HuH-7 (cell line): Measurements from ENCODE around the gene LUC7L3.
"Not testable (repeated sequence)": the region's sequence is repeated elsewhere in the genome, so short reads cannot be mapped to it uniquely, and the experiment has no call there.

Experiments used
- DNase-seq: peaks from one replicate; pipeline ENCODE4 v3.0.0; 2011; ENCODE audit warnings: low spot score

LUC7L3 gene, protein sequence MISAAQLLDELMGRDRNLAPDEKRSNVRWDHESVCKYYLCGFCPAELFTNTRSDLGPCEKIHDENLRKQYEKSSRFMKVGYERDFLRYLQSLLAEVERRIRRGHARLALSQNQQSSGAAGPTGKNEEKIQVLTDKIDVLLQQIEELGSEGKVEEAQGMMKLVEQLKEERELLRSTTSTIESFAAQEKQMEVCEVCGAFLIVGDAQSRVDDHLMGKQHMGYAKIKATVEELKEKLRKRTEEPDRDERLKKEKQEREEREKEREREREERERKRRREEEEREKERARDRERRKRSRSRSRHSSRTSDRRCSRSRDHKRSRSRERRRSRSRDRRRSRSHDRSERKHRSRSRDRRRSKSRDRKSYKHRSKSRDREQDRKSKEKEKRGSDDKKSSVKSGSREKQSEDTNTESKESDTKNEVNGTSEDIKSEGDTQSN

DNA sequence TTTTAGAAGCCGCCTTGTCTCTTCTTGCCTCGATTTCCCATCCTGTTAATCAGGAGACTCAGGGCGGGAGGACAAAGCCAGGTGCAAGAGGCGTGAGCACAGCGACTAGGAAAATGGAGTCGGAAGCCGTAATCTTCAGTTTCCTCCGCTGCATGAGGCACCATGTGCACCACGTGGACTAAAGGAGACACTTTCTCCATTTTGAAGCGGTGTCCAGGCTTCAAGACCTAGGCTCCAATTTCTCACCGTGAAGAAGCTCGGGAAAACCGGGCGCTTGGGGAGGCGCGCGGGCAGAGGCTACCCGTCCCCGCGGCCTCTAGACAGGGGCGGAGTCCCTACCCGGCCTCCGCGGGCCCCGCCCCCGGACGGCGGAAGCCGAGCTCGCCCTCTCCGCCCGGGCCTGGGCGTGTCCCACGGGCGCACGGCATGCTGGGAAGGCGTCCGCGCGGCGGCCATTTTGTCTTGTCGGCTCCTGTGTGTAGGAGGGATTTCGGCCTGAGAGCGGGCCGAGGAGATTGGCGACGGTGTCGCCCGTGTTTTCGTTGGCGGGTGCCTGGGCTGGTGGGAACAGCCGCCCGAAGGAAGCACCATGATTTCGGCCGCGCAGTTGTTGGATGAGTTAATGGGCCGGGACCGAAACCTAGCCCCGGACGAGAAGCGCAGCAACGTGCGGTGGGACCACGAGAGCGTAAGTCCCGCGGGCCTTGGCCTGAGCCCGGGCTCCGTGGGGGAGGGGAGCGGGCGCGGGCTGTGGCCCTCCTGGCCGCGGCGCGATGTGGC is at the start of gene LUC7L3:
Gene LUC7L3 (plus strand): TSS at position 460 of the 780 bp plus-strand sequence. CDS start 130 bp downstream, at position 590.
- DNase-seq: peak; percentile 92

GRCh38 chr17:50672071-50672470 is 47.3 kb upstream of the LUC7L3 start:
- DNase-seq: no peak

- no peak for DNase-seq
Observed at GRCh38 chr17:50672831-50673551, 46.4 kb upstream of the LUC7L3 start.

DNA sequence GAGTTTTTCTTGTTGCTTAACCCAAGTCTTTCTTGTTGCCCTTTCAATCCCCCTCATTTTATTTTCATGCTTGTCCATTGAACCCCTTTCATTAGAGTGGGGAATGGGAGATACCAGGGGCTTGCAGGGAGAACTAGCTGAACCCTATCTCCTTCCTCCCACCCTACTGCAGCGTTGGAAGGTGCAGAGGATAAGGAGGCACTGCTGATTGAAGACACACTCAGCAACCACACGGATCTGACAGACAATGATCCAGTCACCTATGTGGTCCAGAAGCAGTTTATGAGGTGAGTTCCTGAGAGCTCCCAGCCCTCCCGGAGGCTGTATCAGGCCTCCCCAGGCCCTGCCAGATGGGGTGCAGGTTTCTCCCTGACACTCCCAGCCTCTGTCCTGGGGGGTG is 44.2 kb upstream of the LUC7L3 start:
- DNase-seq: no peak

GRCh38 chr17:50675627-50676026 is 43.8 kb upstream of the LUC7L3 start:
- no peak for DNase-seq

GRCh38 chr17:50676065-50676975 is 43.1 kb upstream of the LUC7L3 start:
- no peak for DNase-seq

- no peak for DNase-seq
Observed at GRCh38 chr17:50677851-50678375, 41.5 kb upstream of the LUC7L3 start.

DNA sequence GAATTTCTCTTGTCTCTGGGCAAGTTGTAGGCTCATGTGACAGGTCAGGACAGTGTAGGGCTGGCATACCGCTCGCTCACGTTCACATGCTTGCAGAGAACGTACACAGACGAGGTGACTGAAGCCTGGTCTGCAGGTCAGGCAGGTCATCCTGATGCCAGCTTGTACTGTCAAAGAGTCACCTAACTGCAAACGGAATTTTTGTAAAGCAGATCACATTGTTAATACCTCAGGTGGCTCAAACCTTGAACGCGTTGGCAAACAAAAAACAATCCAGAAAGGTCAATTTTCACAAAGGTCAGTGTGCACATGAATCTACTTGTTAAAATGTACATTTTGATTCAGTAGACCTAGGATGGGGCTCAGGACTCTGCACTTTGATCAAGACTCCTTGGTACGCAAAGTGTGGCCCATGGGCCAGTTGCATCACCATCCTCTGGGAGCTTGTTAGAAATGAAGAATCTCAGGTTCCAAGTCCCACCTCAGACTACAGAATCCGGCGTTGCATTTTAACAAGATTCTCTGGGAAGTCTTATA is 40.3 kb upstream of the LUC7L3 start:
- DNase-seq: no peak

GRCh38 chr17:50680126-50680525 is 39.3 kb upstream of the LUC7L3 start:
- DNase-seq: no peak

DNA sequence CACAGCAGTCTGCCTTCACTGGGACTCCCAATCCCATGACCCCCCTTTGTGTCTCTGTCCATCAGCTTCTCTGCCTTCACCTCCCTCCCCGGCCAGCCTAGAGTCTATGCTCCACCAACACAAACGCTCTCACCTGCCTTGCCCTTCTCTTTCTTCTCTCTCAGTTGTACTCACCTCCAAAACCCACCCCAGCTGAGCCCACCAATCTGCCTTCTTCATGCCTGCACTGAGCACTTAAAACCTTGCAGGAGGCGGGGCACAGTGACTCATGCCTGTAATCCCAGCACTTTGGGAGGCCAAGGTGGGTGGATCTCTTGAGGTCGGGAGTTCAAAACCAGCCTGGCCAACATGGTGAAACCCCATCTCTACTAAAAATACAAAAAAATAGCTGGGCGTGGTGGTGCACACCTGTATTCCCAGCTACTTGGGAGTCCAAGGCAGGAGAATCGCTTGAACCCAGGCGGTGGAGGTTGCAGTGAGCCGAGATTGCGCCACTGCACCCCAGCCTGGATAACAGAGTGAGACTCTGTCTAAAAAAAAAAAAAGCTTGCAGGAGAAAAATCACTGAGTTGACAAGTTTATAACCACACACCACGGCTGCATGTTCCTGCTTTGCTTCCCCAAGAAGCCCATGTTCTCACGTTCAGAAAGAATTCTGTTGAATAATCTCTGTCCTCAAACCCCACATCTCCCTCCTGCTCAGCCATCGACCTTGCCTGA is 38.7 kb upstream of the LUC7L3 start:
- not testable (repeated sequence) for DNase-seq

DNA sequence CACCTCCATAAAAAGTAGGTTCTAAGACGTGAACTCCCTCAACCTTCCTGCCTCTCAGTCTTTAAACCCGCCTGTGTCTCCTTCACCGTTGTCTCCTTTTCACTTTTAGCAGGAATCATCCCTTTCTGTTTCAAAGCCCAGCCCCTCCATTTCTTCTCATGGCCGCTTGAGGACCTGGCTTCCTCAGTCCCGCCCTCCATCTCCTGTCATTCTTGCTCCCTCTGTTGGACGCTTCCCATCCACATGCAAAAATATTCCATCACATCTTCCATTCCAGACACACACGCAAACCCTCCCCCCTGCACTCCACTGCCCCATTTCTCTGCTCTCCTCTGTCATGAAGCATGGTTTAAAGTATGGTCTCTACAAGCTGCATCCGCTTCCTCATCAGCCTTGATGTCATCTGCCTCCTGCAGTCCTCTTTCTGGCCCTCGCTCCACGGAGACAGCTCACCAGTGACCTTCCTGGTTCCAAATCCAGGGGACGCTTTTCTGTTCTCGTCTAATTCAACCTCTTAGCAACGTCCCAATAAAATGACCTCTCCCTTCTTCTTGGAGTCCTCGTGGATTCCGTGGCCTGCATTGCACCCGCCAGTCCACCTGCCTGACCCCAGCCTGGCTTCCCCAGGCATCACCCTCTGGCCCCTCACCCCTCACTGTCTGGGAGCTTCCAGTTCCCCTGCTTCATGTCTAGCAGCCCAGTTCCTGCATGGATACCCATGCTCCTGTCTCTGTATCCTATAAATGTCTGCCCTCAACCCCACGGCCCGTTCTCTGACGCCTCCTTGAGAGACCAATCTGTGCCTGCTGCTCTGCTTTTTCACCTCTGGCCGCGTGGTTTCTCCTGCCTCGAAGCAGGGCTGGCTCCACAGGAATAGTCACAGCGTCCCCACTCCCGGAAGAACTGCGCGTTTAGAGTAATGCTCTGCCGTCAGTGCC is 37.9 kb upstream of the LUC7L3 start:
- DNase-seq: peak; percentile 80

- DNase-seq: no peak
Observed at GRCh38 chr17:50682441-50682840, 37.0 kb upstream of the LUC7L3 start.

DNA sequence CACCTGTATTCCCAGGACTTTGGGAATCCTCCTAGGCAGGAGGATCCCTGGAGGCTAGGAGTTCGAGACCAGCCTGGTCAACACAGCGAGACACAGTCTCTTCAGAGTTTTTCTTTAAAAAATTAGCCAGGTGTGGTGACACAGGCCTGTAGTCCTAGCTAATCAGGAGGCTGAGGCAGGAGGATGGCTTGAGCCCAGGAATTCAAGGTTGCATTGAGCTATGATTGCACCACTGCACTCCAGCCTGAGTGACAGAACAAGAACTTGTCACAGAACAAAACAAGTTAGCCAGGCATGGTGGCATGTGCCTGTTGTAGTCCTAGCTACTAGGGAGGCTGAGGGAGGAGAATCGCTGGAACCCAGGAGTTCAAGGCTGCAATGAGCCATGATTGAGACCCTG is 36.5 kb upstream of the LUC7L3 start:
- DNase-seq: no peak

- no peak for DNase-seq
Observed at GRCh38 chr17:50683434-50684287, 35.7 kb upstream of the LUC7L3 start.

DNA sequence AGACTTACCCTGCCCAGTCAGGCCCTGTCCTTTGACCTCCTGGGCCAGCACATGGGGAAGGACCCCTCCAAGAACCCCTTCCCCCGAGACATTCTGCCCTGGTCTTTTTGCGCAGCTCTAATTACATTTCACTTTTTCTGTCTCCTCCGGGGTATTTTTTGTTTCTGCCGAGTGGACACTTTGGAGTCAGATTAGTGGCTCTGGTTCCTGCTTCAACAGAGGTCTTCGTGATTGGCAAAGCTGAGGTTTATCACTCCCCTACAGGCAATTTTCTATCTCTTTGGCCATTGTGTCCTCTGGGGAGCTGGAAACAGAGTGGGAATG is 35.2 kb upstream of the LUC7L3 start:
- DNase-seq: no peak

DNA sequence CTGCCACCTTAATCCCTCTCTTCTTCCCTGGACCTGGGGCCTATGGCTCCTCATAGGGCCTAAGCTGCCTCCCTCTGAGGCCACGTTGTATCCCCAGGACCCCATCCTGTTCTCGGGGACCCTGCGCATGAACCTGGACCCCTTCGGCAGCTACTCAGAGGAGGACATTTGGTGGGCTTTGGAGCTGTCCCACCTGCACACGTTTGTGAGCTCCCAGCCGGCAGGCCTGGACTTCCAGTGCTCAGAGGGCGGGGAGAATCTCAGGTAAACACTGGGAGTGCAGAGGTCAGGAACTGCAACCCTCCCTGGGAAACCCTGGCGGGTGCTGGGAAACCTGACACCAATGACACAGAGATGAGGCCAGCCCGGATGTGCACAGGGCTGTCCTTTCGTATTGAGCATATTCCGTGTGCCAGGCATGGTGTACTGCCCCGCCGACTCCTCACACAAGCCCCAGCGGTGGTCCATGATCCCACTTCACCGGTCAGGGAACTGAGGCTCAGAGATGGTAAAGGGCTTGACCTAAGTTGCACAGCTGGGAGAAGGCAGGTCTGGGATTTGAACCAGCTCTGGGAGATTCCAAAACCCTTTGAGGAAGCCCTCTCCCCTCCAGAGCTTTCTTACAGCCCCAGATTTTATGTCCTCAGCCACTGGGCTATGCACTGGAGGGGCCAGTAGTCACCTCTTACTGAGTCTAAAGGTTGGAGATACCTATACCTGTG is 34.6 kb upstream of the LUC7L3 start:
- DNase-seq: peak; percentile 95

DNA sequence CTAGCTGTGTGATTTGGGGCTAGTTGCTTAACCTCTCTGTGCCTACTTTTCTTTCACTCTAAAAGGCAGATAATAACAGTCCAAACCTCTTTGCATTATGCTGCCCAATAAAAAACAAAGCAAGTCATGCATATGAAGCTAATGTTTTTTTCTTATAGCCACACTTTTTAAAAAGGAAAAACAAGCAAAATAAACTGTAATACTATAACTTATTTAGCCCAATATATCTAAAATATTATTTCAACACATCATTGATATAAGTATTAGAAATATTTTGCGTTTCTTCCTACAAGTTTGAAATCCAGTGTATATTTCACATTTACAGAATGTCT is 34.1 kb upstream of the LUC7L3 start:
- no peak for DNase-seq
